H1 (cell line): ENCODE results near the gene OR10J5.

Experiments used
- BCL11A ChIP-seq, 2 experiments: IDR thresholded peaks; one replicate each; pipeline ENCODE4 v1.6.1; 2011; ENCODE audit warnings: low read depth in 2 of 2, low read length in 2 of 2, mild to moderate bottlenecking in 2 of 2
- CBX5 ChIP-seq: fragments of 300-800, 300-1000 bp; sonication (generic); IDR thresholded peaks from 2 replicates; pipeline ENCODE4 v1.7.1; 2016; ENCODE audit warnings: antibody characterized with exemption, low read length, low read depth
- EP300 ChIP-seq, 2 experiments: IDR thresholded peaks; 1 replicate in 1 of 2; 2 replicates in 1 of 2; pipeline ENCODE4 v1.6.1; 2011 to 2012; ENCODE audit warnings: low read depth in 2 of 2, low read length in 2 of 2, mild to moderate bottlenecking in 2 of 2, borderline replicate concordance in 1 of 2, inconsistent platforms in 1 of 2, moderate library complexity in 1 of 2
- GABPA ChIP-seq: IDR thresholded peaks from 2 replicates; pipeline ENCODE4 v1.6.1; 2011; ENCODE audit warnings: mild to moderate bottlenecking, low read length, moderate library complexity, borderline replicate concordance; ENCODE audit not compliant: insufficient read depth
- GTF2F1 ChIP-seq: IDR thresholded peaks from 2 replicates; pipeline ENCODE4 v1.6.1; 2012; ENCODE audit warnings: low read depth, low read length, improper control_type of control experiment, borderline replicate concordance
- POLR2A ChIP-seq, 2 experiments: IDR thresholded peaks; 1 replicate in 1 of 2; 2 replicates in 1 of 2; pipeline ENCODE4 v1.6.1; 2011; ENCODE audit warnings: low read depth in 2 of 2, low read length in 2 of 2, mild to moderate bottlenecking in 2 of 2; ENCODE audit errors: control extremely low read depth in 1 of 2
- POLR2AphosphoS5 ChIP-seq: IDR thresholded peaks from 2 replicates; pipeline ENCODE4 v1.6.1; 2011; ENCODE audit warnings: low read depth, low read length
- SIN3A ChIP-seq, 2 experiments: IDR thresholded peaks in 1 of 2; conservative IDR thresholded peaks in 1 of 2; 2 replicates each; pipeline ENCODE4 v1.6.1; 2011 to 2012; ENCODE audit warnings: low read length in 2 of 2, improper control_type of control experiment in 1 of 2, low read depth in 1 of 2, mild to moderate bottlenecking in 1 of 2
- SRF ChIP-seq: IDR thresholded peaks from 2 replicates; pipeline ENCODE4 v1.6.1; 2011; ENCODE audit warnings: mild to moderate bottlenecking, low read depth, low read length, moderate library complexity
- ZNF274 ChIP-seq: IDR thresholded peaks from 2 replicates; pipeline ENCODE4 v1.7.0; 2012; ENCODE audit warnings: low read length, borderline replicate concordance; ENCODE audit errors: extremely low read depth
- TF ChIP-seq, protein P1 (sequence below), 3 experiments: IDR thresholded peaks; 1 replicate in 2 of 3; 2 replicates in 1 of 3; pipeline versions ENCODE4 v1.5.1 to v1.6.1; 2011; ENCODE audit warnings: low read length in 3 of 3, mild to moderate bottlenecking in 3 of 3, inconsistent platforms in 2 of 3, low read depth in 1 of 3, moderate library complexity in 1 of 3; ENCODE audit not compliant: insufficient read depth in 1 of 3; ENCODE audit errors: control extremely low read depth in 1 of 3
- TF ChIP-seq, protein P2 (sequence below): IDR thresholded peaks from 2 replicates; pipeline ENCODE4 v1.6.1; 2012; ENCODE audit warnings: inconsistent platforms

DNA sequence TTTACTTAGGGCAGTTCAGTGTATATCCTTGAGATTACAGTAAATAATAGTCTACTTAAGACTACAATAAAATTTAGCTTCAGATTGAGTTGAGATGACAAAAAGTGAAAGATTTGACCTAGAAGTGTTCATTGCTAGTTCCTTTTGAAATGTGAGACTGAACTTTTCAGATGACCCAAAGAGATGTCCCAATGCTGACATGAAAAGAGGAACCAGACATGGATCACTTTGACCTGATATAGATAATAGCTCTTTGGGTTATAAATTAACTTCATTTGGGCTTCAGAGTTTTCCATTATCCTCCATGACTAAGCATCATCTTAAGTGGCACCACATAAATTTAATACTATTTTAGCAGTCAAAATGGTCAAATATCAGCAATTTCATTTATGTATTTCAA lies 25.7 kb upstream of the OR10J5 start:
- TF ChIP-seq, protein P1, sequence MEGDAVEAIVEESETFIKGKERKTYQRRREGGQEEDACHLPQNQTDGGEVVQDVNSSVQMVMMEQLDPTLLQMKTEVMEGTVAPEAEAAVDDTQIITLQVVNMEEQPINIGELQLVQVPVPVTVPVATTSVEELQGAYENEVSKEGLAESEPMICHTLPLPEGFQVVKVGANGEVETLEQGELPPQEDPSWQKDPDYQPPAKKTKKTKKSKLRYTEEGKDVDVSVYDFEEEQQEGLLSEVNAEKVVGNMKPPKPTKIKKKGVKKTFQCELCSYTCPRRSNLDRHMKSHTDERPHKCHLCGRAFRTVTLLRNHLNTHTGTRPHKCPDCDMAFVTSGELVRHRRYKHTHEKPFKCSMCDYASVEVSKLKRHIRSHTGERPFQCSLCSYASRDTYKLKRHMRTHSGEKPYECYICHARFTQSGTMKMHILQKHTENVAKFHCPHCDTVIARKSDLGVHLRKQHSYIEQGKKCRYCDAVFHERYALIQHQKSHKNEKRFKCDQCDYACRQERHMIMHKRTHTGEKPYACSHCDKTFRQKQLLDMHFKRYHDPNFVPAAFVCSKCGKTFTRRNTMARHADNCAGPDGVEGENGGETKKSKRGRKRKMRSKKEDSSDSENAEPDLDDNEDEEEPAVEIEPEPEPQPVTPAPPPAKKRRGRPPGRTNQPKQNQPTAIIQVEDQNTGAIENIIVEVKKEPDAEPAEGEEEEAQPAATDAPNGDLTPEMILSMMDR (IDR thresholded peaks at IDR 0.05; ENCODE audit: control extremely low read depth in 1 of 3, insufficient read depth in 1 of 3, low read depth in 1 of 3, low read length in 3 of 3): no peak
- TF ChIP-seq GABPA (no peak), POLR2AphosphoS5 (no peak), POLR2A (IDR thresholded peaks at IDR 0.05; ENCODE audit: control extremely low read depth in 1 of 2, low read depth in 2 of 2, low read length in 2 of 2) (no peak), SIN3A (conservative IDR thresholded peaks at IDR 0.05 in 1 of 2, IDR thresholded peaks at IDR 0.05 in 1 of 2; ENCODE audit: low read depth in 1 of 2, low read length in 2 of 2) (no peak), EP300 (IDR thresholded peaks at IDR 0.05; ENCODE audit: borderline replicate concordance in 1 of 2, low read depth in 2 of 2, low read length in 2 of 2) (no peak), SRF (no peak), GTF2F1 (no peak), BCL11A (IDR thresholded peaks at IDR 0.05; ENCODE audit: low read depth in 2 of 2, low read length in 2 of 2) (no peak), ZNF274 (no peak), CBX5 (no peak)
- TF ChIP-seq, protein P2, sequence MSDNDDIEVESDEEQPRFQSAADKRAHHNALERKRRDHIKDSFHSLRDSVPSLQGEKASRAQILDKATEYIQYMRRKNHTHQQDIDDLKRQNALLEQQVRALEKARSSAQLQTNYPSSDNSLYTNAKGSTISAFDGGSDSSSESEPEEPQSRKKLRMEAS: no peak
